Gastroesophageal sphincter (tissue), 4 donors: ENCODE results near the gene TTYH1. TPM values are rescaled to one million over a fixed set of nuclear protein-coding genes. Genes with fewer than 3 reads are reported as not detected.

Experiments
- ATAC-seq: fragments of 150-250 bp; one replicate; pipeline ENCODE4 v1.9.1; 2016; ENCODE audit warnings: mild to moderate bottlenecking, moderate library complexity
- H3K27ac ChIP-seq, 4 donors: fragments of 200-600 bp; sonication (generic) in 3 of 4; 1 replicate in 3 of 4; 2 replicates in 1 of 4; pipeline ENCODE4 v1.5.1; 2016 to 2019
- H3K27me3 ChIP-seq: fragments of 200-600 bp; sonication (generic); one replicate; pipeline ENCODE4 v1.5.1; 2019
- H3K36me3 ChIP-seq, 2 donors: fragments of 200-600 bp; sonication (generic); one replicate each; pipeline ENCODE4 v1.5.1; 2019; ENCODE audit warnings: control low read depth in 1 of 2
- H3K4me1 ChIP-seq, 3 donors: fragments of 200-600 bp; sonication (generic); 1 replicate in 2 of 3; 2 replicates in 1 of 3; pipeline ENCODE4 v1.5.1; 2016 to 2019; ENCODE audit warnings: control low read depth in 2 of 3
- H3K4me3 ChIP-seq, 2 donors: fragments of 200-600 bp; sonication (generic); one replicate each; pipeline ENCODE4 v1.5.1; 2019; ENCODE audit warnings: mild to moderate bottlenecking in 1 of 2, moderate library complexity in 1 of 2
- H3K9me3 ChIP-seq, 3 donors: fragments of 200-600 bp; sonication (generic); one replicate each; pipeline ENCODE4 v1.5.1; 2017 to 2019; ENCODE audit warnings: control low read depth in 2 of 3
- CTCF ChIP-seq, 4 experiments: fragments of 200-600 bp in 2 of 4; fragments of 450-650 bp in 2 of 4; sonication (generic) in 1 of 4; IDR thresholded peaks; one replicate each; pipeline ENCODE4 v1.5.1; 2017 to 2019; ENCODE audit warnings: antibody characterized with exemption in 4 of 4, mild to moderate bottlenecking in 2 of 4, moderate library complexity in 2 of 4
- EP300 ChIP-seq: sonication (generic); formaldehyde crosslinking; IDR thresholded peaks from one replicate; pipeline ENCODE4 v1.6.1; 2017; ENCODE audit warnings: antibody characterized with exemption, mild to moderate bottlenecking
- POLR2A ChIP-seq, 2 donors: fragments of 450-650 bp; IDR thresholded peaks; one replicate each; pipeline ENCODE4 v1.6.1; 2017; ENCODE audit warnings: antibody characterized with exemption in 2 of 2, mild to moderate bottlenecking in 2 of 2, moderate library complexity in 1 of 2
- POLR2AphosphoS5 ChIP-seq: sonication (generic); formaldehyde crosslinking; IDR thresholded peaks from one replicate; pipeline ENCODE4 v1.6.1; 2017; ENCODE audit warnings: antibody characterized with exemption
- WGBS, 2 donors: methylation state at CpG; one replicate each; pipeline ENCODE4 v1.1.5; 2018; ENCODE audit warnings: low coverage in 1 of 2; 5-methylcytosine and 5-hydroxymethylcytosine counted together
- total RNA-seq, 4 donors: library from RNA; depleted of rRNA; stranded (reverse); fragments of >200 nt; gene quantifications; one replicate each; pipeline ENCODE4 v1.1.0, GENCODE V29; 2016

The TTYH1 gene
- total RNA-seq, 4 donors from 2014 or later = 1.2 to 19.8 (median 5.5) TPM

DNA sequence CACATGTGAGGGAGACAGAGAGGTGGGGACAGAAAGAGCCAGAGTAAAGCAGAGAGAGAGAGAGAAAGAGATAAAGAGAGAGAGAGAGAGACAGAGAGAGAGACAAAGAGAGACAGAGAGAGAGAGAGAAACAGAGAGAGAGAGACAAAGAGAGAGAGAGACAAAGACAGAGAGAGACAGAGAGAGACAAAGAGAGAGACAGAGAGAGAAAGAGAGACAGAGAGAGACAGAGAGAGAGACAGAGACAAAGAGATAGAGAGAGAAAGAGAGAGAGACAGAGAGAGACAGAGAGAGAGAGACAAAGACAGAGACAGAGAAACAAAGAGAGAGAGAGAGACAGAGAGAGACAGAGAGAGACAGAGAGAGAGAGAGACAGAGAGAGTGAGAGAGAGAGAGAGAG lies 4.2 kb upstream of the TTYH1 start:
- Histone ChIP-seq H3K27ac (no peak overlapping the region), H3K4me3 (no peak overlapping the region), H3K27me3 (peaks cover 68% of the 10 kb centered on the region), H3K9me3 (no peaks in the 10 kb centered on the region), H3K36me3 (no peaks in the 10 kb centered on the region), H3K4me1 (peaks cover 0 to 11% (median 0%) of the 10 kb centered on the region in 3 donors)
- no peak for ATAC-seq
- TF ChIP-seq POLR2AphosphoS5 (no peak), EP300 (no peak), CTCF (IDR thresholded peaks at IDR 0.05) (no peak), POLR2A (IDR thresholded peaks at IDR 0.05) (no peak)

DNA sequence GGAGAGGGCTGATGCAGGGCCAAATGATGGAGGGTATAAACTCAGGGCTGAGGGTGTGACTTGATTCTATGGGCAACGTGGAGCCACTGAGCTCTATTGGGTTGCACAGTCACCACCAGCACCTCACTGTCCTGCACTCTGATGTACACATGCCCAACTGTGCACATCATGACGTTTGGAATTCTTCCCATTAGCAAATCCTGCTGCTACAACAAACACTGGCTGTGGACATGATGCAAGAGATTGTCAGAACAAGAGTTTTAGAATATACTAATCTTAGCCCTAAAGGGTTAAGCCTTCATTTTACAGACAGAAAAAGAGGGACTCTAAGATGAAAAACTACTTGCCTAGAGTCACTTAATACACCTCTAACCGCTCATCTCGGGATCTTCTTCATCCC lies 2.4 kb upstream of the TTYH1 start:
- no peak for ATAC-seq
- H3K27ac ChIP-seq = no peak overlapping the region
- H3K9me3 ChIP-seq = no peaks in the 10 kb centered on the region
- no peaks in the 10 kb centered on the region for H3K36me3 ChIP-seq
- H3K27me3 ChIP-seq = peaks cover 82% of the 10 kb centered on the region
- WGBS, 2 donors = 60% methylated on average over 4 of the region's 4 CpGs; no CpG with 5 or more reads in 1 of the 2 donors
- no peak overlapping the region for H3K4me3 ChIP-seq
- TF ChIP-seq POLR2A (IDR thresholded peaks at IDR 0.05) (no peak), EP300 (no peak), CTCF (IDR thresholded peaks at IDR 0.05) (no peak), POLR2AphosphoS5 (no peak)
- H3K4me1 ChIP-seq = peaks cover 0 to 11% (median 0%) of the 10 kb centered on the region in 3 donors

GRCh38 chr19:54414156-54414555 lies 1.1 kb upstream of the TTYH1 start:
- 95 to 97% methylated on average over 3 to 4 of the region's 4 CpGs for WGBS, 2 donors
- Histone ChIP-seq H3K36me3 (no peaks in the 10 kb centered on the region), H3K27me3 (peaks cover 94% of the 10 kb centered on the region), H3K4me3 (no peak overlapping the region), H3K27ac (no peak overlapping the region), H3K4me1 (peaks cover 0 to 19% (median 0%) of the 10 kb centered on the region in 3 donors), H3K9me3 (no peaks in the 10 kb centered on the region)
- no peak for TF ChIP-seq EP300
- no peak for TF ChIP-seq POLR2A (IDR thresholded peaks at IDR 0.05)
- TF ChIP-seq POLR2AphosphoS5 = no peak
- no peak for TF ChIP-seq CTCF (IDR thresholded peaks at IDR 0.05)
- no peak for ATAC-seq

DNA sequence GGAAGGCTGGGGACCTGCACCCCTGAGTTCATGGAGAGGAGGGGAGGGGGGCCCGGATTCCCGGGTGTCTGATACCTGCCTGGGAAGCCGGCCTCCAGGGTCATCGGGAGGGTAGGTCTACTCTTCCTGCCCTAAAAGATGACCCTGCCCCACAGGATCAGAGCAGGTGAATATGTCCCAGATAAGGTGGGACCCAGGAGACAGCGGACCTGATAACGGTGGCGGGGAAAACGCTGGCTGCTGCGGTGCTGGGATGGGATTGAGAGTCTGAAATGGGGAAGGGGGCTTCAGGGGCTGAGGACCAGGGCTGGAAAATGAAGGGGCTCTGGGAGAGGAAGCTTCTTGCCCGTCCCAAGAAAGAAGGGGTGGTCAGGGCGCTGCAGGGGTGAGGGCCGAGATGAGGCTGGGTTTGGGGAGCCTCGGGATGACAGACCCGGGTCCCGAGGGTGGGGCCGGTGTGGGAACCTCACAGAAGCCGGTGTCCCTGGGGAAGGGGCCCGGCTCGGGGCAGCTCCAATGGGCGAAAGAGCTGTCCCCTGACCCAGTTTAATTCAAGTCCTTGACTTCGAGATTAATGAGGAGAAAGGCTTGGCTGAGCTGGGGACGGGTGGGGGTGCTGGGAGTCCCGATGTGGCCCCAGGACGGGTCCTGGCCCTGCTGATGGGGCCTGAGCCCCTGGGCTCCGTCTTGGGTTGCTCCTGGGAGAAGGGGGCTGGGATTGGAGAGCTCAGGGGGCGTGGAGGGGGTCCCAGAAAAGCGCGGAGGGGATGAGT lies 823 bp downstream of the TTYH1 start:
- ATAC-seq = no peak
- no peaks in the 10 kb centered on the region for H3K36me3 ChIP-seq
- H3K9me3 ChIP-seq = no peaks in the 10 kb centered on the region
- H3K4me3 ChIP-seq = peak overlapping the region in 1 of 2 donors; percentile 49
- WGBS, 2 donors = 0 to 10% methylated on average over 1 to 10 of the region's 28 CpGs
- peak overlapping the region in 2 of 4 donors; percentile 35 to 67 for H3K27ac ChIP-seq
- no peak for TF ChIP-seq POLR2A (IDR thresholded peaks at IDR 0.05)
- no peak for TF ChIP-seq POLR2AphosphoS5
- no peak for TF ChIP-seq EP300
- TF ChIP-seq CTCF (IDR thresholded peaks at IDR 0.05) = no peak
- H3K27me3 ChIP-seq = peaks cover 94% of the 10 kb centered on the region
- H3K4me1 ChIP-seq = peaks cover 0 to 32% (median 0%) of the 10 kb centered on the region in 3 donors
